HEK293T (cell line): Measurements from ENCODE around the gene OSCP1.
A peak's percentile ranks its signal among the peaks of the same experiment; 100 is the strongest.

Experiments
- CTCF ChIA-PET: fragments of 350-600 bp; formaldehyde crosslinking; extraction: SDS; loops from one replicate; lab custom pipeline; 2021; ENCODE audit warnings: antibody characterized with exemption, inconsistent platforms; lab: Yijun Ruan, JAX
- POLR2A ChIA-PET: fragments of 350-600 bp; formaldehyde crosslinking; extraction: SDS; loops from one replicate; lab custom pipeline; 2020; ENCODE audit warnings: antibody characterized with exemption, inconsistent platforms; lab: Yijun Ruan, JAX
- DNase-seq: peaks from one replicate; pipeline ENCODE4 v3.0.0; 2012; ENCODE audit warnings: mixed read lengths; ENCODE audit errors: extremely low spot score
- ARNT ChIP-seq: fragments of 450-650 bp; IDR thresholded peaks from 2 replicates; pipeline ENCODE4 v1.6.1; 2017; ENCODE audit warnings: mild to moderate bottlenecking
- BHLHE40 ChIP-seq: fragments of 450-650 bp; IDR thresholded peaks from 2 replicates; pipeline ENCODE4 v1.6.1; 2016; ENCODE audit warnings: mild to moderate bottlenecking, moderate library complexity, borderline replicate concordance
- CTBP1 ChIP-seq: fragments of 450-650 bp; IDR thresholded peaks from 2 replicates; pipeline ENCODE4 v1.6.1; 2016; ENCODE audit warnings: borderline replicate concordance
- ELF4 ChIP-seq: fragments of 450-650 bp; IDR thresholded peaks from 2 replicates; pipeline ENCODE4 v1.6.1; 2017; ENCODE audit warnings: antibody characterized with exemption
- FOXA1 ChIP-seq: fragments of 450-650 bp; IDR thresholded peaks from 2 replicates; pipeline ENCODE4 v1.6.1; 2016; ENCODE audit warnings: mild to moderate bottlenecking
- FOXK2 ChIP-seq: fragments of 450-650 bp; IDR thresholded peaks from 2 replicates; pipeline ENCODE4 v1.6.1; 2016; ENCODE audit warnings: mild to moderate bottlenecking
- FOXM1 ChIP-seq: fragments of 450-650 bp; IDR thresholded peaks from 2 replicates; pipeline ENCODE4 v1.6.1; 2017; ENCODE audit warnings: mild to moderate bottlenecking, borderline replicate concordance
- HDGF ChIP-seq: fragments of 450-650 bp; IDR thresholded peaks from 2 replicates; pipeline ENCODE4 v1.6.1; 2017; ENCODE audit warnings: antibody characterized with exemption, borderline replicate concordance
- L3MBTL2 ChIP-seq: fragments of 450-650 bp; conservative IDR thresholded peaks from 2 replicates; pipeline ENCODE4 v1.6.1; 2016; ENCODE audit warnings: mild to moderate bottlenecking
- LEF1 ChIP-seq: fragments of 450-650 bp; IDR thresholded peaks from 2 replicates; pipeline ENCODE4 v1.6.1; 2017; ENCODE audit warnings: mild to moderate bottlenecking, borderline replicate concordance
- NFRKB ChIP-seq: fragments of 450-650 bp; IDR thresholded peaks from 2 replicates; pipeline ENCODE4 v1.6.1; 2016; ENCODE audit warnings: mild to moderate bottlenecking, moderate library complexity
- PKNOX1 ChIP-seq: fragments of 450-650 bp; IDR thresholded peaks from 2 replicates; pipeline ENCODE4 v1.6.1; 2016
- SP1 ChIP-seq: fragments of 450-650 bp; IDR thresholded peaks from 2 replicates; pipeline ENCODE4 v1.6.1; 2017
- SUZ12 ChIP-seq: fragments of 450-650 bp; IDR thresholded peaks from 2 replicates; pipeline ENCODE4 v1.6.1; 2016; ENCODE audit warnings: mild to moderate bottlenecking
- TARDBP ChIP-seq: fragments of 450-650 bp; IDR thresholded peaks from 2 replicates; pipeline ENCODE4 v1.6.1; 2016
- ZNF384 ChIP-seq: fragments of 450-650 bp; IDR thresholded peaks from 2 replicates; pipeline ENCODE4 v1.6.1; 2016

The OSCP1 gene

GRCh38 chr1:36419569-36419968, 30.7 kb downstream of the OSCP1 start:
- no peak for DNase-seq
- ChIA-PET POLR2A (interaction anchor here (0.6 to 1.7 kb wide), 3 partner anchors 22 to 46 kb away, joined by 3 to 6 read pairs (median 4); partner anchors contain the start of gene LSM10), CTCF (interaction anchor here (0.6 to 2.3 kb wide), 2 partner anchors 68 to 77 kb away, joined by 3 to 9 read pairs; no protein-coding TSS in a partner anchor)
- no peak for TF ChIP-seq TARDBP
- TF ChIP-seq PKNOX1: peak; percentile 29; the same call in 1 of the 2 replicates

- POLR2A ChIA-PET: interaction anchor here (0.6 to 1.7 kb wide), 3 partner anchors 21 to 47 kb away, joined by 3 to 6 read pairs (median 4); partner anchors contain the start of gene LSM10
- DNase-seq: no peak
- CTCF ChIA-PET: interaction anchor here (2.3 kb wide), 1 partner anchor 76 kb away, joined by 9 read pairs; no protein-coding TSS in a partner anchor
- TF ChIP-seq LEF1: no peak
- TF ChIP-seq SP1: no peak
- no peak for TF ChIP-seq ELF4
- TF ChIP-seq FOXA1: no peak
- no peak for TF ChIP-seq TARDBP
- TF ChIP-seq PKNOX1: no peak
- no peak for TF ChIP-seq L3MBTL2
- TF ChIP-seq CTBP1: no peak
- no peak for TF ChIP-seq FOXK2
- TF ChIP-seq FOXM1: no peak
- TF ChIP-seq BHLHE40: no peak
- no peak for TF ChIP-seq ZNF384
- TF ChIP-seq ARNT: no peak
- no peak for TF ChIP-seq HDGF
- no peak for TF ChIP-seq NFRKB
- no peak for TF ChIP-seq SUZ12
These were observed 31.1 kb downstream of the OSCP1 start for GRCh38 chr1:36419140-36419539.

GRCh38 chr1:36417931-36418330, 32.3 kb downstream of the OSCP1 start:
- POLR2A ChIA-PET: interaction anchor here (1.7 kb wide), 1 partner anchor 20 kb away, joined by 4 read pairs; the partner anchor contains the start of gene LSM10
- TF ChIP-seq ZNF384 (no peak), HDGF (no peak), LEF1 (no peak), TARDBP (no peak), SP1 (no peak), SUZ12 (no peak)
- no peak for DNase-seq
- CTCF ChIA-PET: no interaction called here

GRCh38 chr1:36415661-36416326, 34.5 kb downstream of the OSCP1 start:
- CTCF ChIA-PET: no interaction called here
- no peak for TF ChIP-seq SP1
- no peak for TF ChIP-seq FOXA1
- no peak for TF ChIP-seq SUZ12
- TF ChIP-seq ELF4: no peak
- no peak for TF ChIP-seq ZNF384
- TF ChIP-seq CTBP1: no peak
- POLR2A ChIA-PET: no interaction called here
- no peak for DNase-seq

- CTCF ChIA-PET: interaction anchor here (1.4 kb wide), 1 partner anchor 72 kb away, joined by 3 read pairs; no protein-coding TSS in a partner anchor
These were observed 35.9 kb downstream of the OSCP1 start for GRCh38 chr1:36414384-36414783.

More at GRCh38 chr1:36414384-36414783, 35.9 kb downstream of the OSCP1 start:
- POLR2A ChIA-PET: no interaction called here
- DNase-seq: no peak
- TF ChIP-seq BHLHE40: no peak
- no peak for TF ChIP-seq HDGF
- TF ChIP-seq FOXM1: no peak
- TF ChIP-seq SUZ12: no peak
- TF ChIP-seq TARDBP: no peak
- TF ChIP-seq LEF1: no peak
- no peak for TF ChIP-seq L3MBTL2
- TF ChIP-seq FOXA1: no peak
- TF ChIP-seq FOXK2: no peak
- TF ChIP-seq PKNOX1: no peak
- no peak for TF ChIP-seq ARNT
- no peak for TF ChIP-seq ELF4
- no peak for TF ChIP-seq SP1
- TF ChIP-seq CTBP1: no peak
- no peak for TF ChIP-seq NFRKB
- no peak for TF ChIP-seq ZNF384
